VCaP (cell line): Measurements from ENCODE around the gene ROCK2.
"Not testable (repeated sequence)": the region's sequence is repeated elsewhere in the genome, so short reads cannot be mapped to it uniquely, and the experiment has no call there.

Experiments used
- H3K27ac ChIP-seq: fragments of 450-650 bp; 2 replicates; pipeline ENCODE4 v1.5.1; 2017
- CTCF ChIP-seq: fragments of 450-650 bp; conservative IDR thresholded peaks from 2 replicates; pipeline ENCODE4 v1.5.1; 2017; ENCODE audit warnings: mild to moderate bottlenecking, moderate library complexity

The ROCK2 gene

GRCh38 chr2:11260979-11261378 is 83.5 kb downstream of the ROCK2 start:
- TF ChIP-seq CTCF = no peak
- no peak overlapping the region for H3K27ac ChIP-seq

GRCh38 chr2:11257964-11258363 is 86.5 kb downstream of the ROCK2 start:
- no peak overlapping the region for H3K27ac ChIP-seq
- TF ChIP-seq CTCF = no peak

- H3K27ac ChIP-seq = no peak overlapping the region
- TF ChIP-seq CTCF = no peak
These were observed 87.4 kb downstream of the ROCK2 start for GRCh38 chr2:11257078-11257477.

GRCh38 chr2:11256166-11256565 is 88.3 kb downstream of the ROCK2 start:
- H3K27ac ChIP-seq = no peak overlapping the region
- no peak for TF ChIP-seq CTCF

GRCh38 chr2:11254100-11254536 is 90.3 kb downstream of the ROCK2 start:
- TF ChIP-seq CTCF = no peak
- no peak overlapping the region for H3K27ac ChIP-seq

GRCh38 chr2:11252458-11252857 is 92.0 kb downstream of the ROCK2 start:
- H3K27ac ChIP-seq = not testable (repeated sequence)

- no peak for TF ChIP-seq CTCF
These were observed 93.8 kb downstream of the ROCK2 start for GRCh38 chr2:11250400-11251196.

GRCh38 chr2:11245322-11245721 is 99.1 kb downstream of the ROCK2 start:
- no peak overlapping the region for H3K27ac ChIP-seq
- TF ChIP-seq CTCF = no peak

More at GRCh38 chr2:11250400-11251196, 93.8 kb downstream of the ROCK2 start:
- H3K27ac ChIP-seq = no peak overlapping the region
